Uterus (tissue), 4 donors: Measurements from ENCODE around the gene RPS6KA2. TPM values are rescaled to one million over a fixed set of nuclear protein-coding genes. Genes with fewer than 3 reads are reported as not detected.
"Not testable (repeated sequence)": the region's sequence is repeated elsewhere in the genome, so short reads cannot be mapped to it uniquely, and the experiment has no call there.

Source experiments
- DNase-seq, 2 donors: peaks; one replicate each; pipeline ENCODE4 v3.0.0-alpha.2; 2019 to 2020
- H3K27ac ChIP-seq, 2 donors: fragments of 200-600 bp; sonication (generic); 1 replicate in 1 of 2; 2 replicates in 1 of 2; pipeline ENCODE4 v1.5.1; 2016 to 2018
- H3K27me3 ChIP-seq, 2 donors: fragments of 200-600 bp; sonication (generic); one replicate each; pipeline ENCODE4 v1.5.1; 2018 to 2019; ENCODE audit warnings: control low read depth in 1 of 2
- H3K36me3 ChIP-seq, 2 donors: fragments of 200-600 bp; sonication (generic); one replicate each; pipeline ENCODE4 v1.5.1; 2019; ENCODE audit warnings: control low read depth in 1 of 2
- H3K4me1 ChIP-seq, 2 donors: fragments of 200-600 bp; sonication (generic); one replicate each; pipeline ENCODE4 v1.5.1; 2018 to 2019; ENCODE audit warnings: control low read depth in 1 of 2
- H3K4me3 ChIP-seq, 2 donors: fragments of 200-600 bp; sonication (generic); 1 replicate in 1 of 2; 2 replicates in 1 of 2; pipeline ENCODE4 v1.5.1; 2018 to 2019; ENCODE audit warnings: mild to moderate bottlenecking in 1 of 2
- H3K9me3 ChIP-seq, 2 donors: fragments of 200-600 bp; sonication (generic); one replicate each; pipeline ENCODE4 v1.5.1; 2019; ENCODE audit warnings: control low read depth in 1 of 2
- POLR2A ChIP-seq, 2 donors: fragments of 450-650 bp; IDR thresholded peaks; one replicate each; pipeline ENCODE4 v1.6.1; 2016; ENCODE audit warnings: antibody characterized with exemption in 2 of 2, mild to moderate bottlenecking in 1 of 2, moderate library complexity in 1 of 2
- intact Hi-C: fragments of 100-400 bp; cut with DNase I; formaldehyde crosslinking; loops from one replicate; pipeline ENCODE4 v1.15.1; 2023; ENCODE audit warnings: low total_unique reads
- total RNA-seq, 4 donors: library from RNA; depleted of rRNA in 3 of 4; stranded (reverse); fragments of >200 nt in 3 of 4; gene quantifications; one replicate each; pipeline versions ENCODE4 v1.1.0 to v1.2.4, GENCODE V29; 2014 to 2023
- TF ChIP-seq, protein P1 (sequence below), 4 experiments: fragments of 200-600 bp in 2 of 4; fragments of 450-650 bp in 2 of 4; sonication (generic) in 2 of 4; IDR thresholded peaks; one replicate each; pipeline ENCODE4 v1.5.1; 2016 to 2019; ENCODE audit warnings: antibody characterized with exemption in 4 of 4, mild to moderate bottlenecking in 2 of 4, moderate library complexity in 1 of 4
- donor health status: DM: yes; HTN: yes; CAD: no.

The RPS6KA2 gene
- total RNA-seq, 4 donors from 2014 or later = 34.0 to 78.4 (median 55.8) TPM

DNA sequence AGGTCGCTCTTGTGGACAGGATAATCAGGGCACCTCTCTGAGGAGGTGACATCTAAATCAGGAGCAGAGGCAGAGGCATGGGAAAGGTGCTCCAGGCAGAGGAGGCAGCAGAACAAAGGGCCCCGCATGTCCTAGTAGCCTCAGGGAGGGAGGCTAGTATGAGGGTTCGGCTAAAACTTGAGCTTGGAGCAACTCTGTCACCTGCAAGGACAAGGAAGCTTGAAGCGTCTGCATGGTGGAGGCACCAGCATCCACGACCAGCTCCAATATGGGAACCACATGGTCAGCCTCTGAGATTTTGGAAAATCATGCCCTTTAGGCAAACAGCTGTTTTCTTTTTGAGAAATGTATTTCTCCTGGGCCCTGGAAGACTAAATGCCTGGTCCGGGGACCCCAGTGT, 231.3 kb downstream of the RPS6KA2 start:
- H3K4me1 ChIP-seq = no peaks in the 10 kb centered on the region
- H3K27me3 ChIP-seq = no peaks in the 10 kb centered on the region
- H3K27ac ChIP-seq = no peak overlapping the region
- TF ChIP-seq, protein P1, sequence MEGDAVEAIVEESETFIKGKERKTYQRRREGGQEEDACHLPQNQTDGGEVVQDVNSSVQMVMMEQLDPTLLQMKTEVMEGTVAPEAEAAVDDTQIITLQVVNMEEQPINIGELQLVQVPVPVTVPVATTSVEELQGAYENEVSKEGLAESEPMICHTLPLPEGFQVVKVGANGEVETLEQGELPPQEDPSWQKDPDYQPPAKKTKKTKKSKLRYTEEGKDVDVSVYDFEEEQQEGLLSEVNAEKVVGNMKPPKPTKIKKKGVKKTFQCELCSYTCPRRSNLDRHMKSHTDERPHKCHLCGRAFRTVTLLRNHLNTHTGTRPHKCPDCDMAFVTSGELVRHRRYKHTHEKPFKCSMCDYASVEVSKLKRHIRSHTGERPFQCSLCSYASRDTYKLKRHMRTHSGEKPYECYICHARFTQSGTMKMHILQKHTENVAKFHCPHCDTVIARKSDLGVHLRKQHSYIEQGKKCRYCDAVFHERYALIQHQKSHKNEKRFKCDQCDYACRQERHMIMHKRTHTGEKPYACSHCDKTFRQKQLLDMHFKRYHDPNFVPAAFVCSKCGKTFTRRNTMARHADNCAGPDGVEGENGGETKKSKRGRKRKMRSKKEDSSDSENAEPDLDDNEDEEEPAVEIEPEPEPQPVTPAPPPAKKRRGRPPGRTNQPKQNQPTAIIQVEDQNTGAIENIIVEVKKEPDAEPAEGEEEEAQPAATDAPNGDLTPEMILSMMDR (IDR thresholded peaks at IDR 0.05) = no peak
- TF ChIP-seq POLR2A (IDR thresholded peaks at IDR 0.05) = no peak
- no peak for DNase-seq
- no peak overlapping the region for H3K4me3 ChIP-seq
- no peaks in the 10 kb centered on the region for H3K36me3 ChIP-seq
- intact Hi-C loops = no loop called here
- no peaks in the 10 kb centered on the region for H3K9me3 ChIP-seq

DNA sequence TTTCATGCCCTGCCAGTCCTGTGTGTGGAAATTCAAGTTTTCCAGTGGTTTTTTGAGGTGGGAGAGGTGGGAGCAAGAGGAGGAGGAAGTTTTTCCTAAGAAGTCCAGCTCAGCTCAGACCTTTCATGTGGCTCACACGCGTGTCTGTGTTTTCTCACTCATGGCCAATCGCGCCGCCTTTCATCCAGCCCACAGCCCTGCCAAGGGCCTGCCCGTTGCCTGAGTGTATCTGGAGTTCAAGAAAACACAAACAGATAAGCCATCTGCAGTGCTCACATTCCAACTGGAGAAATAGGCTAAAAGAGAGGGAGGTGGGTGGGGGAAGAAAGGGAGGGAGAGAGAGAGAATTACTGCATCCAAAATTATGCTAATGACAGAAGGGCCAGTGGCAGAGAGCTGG, 231.7 kb downstream of the RPS6KA2 start:
- no peaks in the 10 kb centered on the region for H3K36me3 ChIP-seq
- intact Hi-C loops = no loop called here
- H3K4me1 ChIP-seq = no peaks in the 10 kb centered on the region
- no peak for TF ChIP-seq POLR2A (IDR thresholded peaks at IDR 0.05)
- TF ChIP-seq, protein P1 (IDR thresholded peaks at IDR 0.05) = no peak
- no peaks in the 10 kb centered on the region for H3K9me3 ChIP-seq
- no peak overlapping the region for H3K27ac ChIP-seq
- H3K4me3 ChIP-seq = no peak overlapping the region
- no peak for DNase-seq
- no peaks in the 10 kb centered on the region for H3K27me3 ChIP-seq

DNA sequence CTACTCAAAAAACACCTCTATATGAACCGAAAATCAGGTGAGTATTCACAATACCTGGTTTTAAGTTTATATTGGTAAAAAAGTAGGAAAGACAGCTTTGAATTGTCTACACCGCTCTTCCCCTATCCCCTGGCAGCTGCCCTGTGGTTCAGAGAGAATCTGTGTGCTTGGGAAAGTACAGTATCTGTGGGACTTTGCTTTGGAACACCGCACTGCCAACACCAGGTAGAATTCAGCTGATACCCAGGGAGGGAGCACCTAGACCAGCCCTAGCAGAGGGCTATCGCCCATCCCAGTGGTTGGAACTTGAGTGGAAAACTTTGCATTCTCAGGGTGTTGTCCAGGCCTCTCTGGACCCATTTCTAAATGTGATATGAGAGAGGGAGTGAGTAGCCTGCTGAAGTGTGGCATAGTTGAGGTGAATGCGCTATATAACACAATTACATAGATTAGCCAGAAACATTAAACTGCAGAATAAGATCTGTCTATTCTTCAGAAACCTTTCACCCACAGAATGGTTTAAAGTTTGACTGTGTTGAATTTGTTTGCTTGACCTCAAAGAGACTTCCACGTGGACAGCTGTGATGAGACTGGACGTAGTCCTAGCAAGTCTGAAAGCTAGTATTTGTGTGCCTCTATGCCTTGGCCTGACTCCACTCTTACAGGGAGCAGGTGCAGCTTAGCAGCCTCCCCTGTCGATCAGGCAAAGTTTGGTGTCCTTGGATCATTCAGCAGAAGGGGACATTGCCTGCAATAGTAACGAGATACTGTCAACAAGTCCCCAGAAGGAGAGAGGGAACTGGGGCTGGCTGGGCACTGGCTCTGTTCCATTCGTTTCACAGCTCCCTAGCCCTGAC, 232.8 kb downstream of the RPS6KA2 start:
- intact Hi-C loops = no loop called here
- Histone ChIP-seq H3K4me1 (no peaks in the 10 kb centered on the region), H3K27ac (no peak overlapping the region), H3K36me3 (no peaks in the 10 kb centered on the region), H3K27me3 (no peaks in the 10 kb centered on the region), H3K4me3 (no peak overlapping the region), H3K9me3 (no peaks in the 10 kb centered on the region)
- no peak for TF ChIP-seq POLR2A (IDR thresholded peaks at IDR 0.05)
- TF ChIP-seq, protein P1 (IDR thresholded peaks at IDR 0.05) = no peak
- no peak for DNase-seq

DNA sequence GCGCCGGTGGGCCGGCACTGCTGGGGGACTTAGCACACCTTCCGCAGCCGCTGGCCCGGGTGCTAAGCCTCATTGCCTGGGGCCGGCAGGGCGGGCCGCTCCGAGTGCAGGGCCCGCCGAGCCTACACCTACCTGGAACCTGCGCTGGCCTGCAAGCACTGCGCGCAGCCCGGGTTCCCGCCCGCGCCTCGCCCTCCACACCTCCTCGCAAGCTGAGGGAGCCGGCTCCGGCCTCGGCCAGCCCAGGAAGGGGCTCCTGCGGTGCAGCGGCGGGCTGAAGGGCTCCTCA, 233.6 kb downstream of the RPS6KA2 start:
- no peak overlapping the region for H3K27ac ChIP-seq
- no peaks in the 10 kb centered on the region for H3K4me1 ChIP-seq
- no peaks in the 10 kb centered on the region for H3K27me3 ChIP-seq
- intact Hi-C loops = no loop called here
- no peak for DNase-seq
- TF ChIP-seq POLR2A (IDR thresholded peaks at IDR 0.05) = no peak
- TF ChIP-seq, protein P1 (IDR thresholded peaks at IDR 0.05) = no peak
- H3K9me3 ChIP-seq = no peaks in the 10 kb centered on the region
- H3K36me3 ChIP-seq = no peaks in the 10 kb centered on the region
- H3K4me3 ChIP-seq = no peak overlapping the region

DNA sequence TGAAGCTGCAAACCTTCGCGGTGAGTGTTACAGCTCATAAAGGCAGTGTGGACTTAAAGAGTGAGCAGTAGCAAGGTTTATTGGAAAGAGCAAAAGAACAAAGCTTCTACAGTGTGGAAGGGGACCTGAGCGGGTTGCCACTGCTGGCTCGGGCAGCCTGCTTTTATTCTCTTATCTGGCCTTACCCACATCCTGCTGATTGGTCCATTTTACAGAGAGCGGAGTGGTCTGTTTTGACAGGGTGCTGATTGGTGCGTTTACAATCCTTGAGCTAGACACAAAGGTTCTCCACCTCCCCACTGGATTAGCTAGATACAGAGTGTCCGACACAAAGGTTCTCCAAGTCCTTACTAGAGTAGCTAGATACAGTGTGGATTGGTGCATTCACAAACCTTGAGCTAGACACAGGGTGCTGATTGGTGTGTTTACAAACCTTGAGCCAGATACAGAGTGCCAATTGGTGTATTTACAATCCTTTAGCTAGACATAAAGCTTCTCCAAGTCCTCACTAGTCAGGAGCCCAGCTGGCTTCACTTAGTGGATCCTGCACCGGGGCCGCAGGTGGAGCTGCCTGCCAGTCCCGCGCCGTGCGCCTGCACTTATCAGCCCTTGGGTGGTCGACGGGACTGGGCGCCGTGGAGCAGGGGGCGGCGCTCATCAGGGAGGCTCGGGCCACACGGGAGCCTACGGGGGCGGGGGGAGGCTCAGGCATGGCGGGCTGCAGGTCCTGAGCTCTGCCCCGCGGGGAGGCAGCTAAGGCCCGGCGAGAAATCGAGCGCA, 234.1 kb downstream of the RPS6KA2 start:
- H3K9me3 ChIP-seq, H3K4me3 ChIP-seq, DNase-seq, H3K4me1 ChIP-seq, intact Hi-C loops, H3K36me3 ChIP-seq, H3K27me3 ChIP-seq, H3K27ac ChIP-seq: not testable (repeated sequence)
